ENCODE measurements around the gene LRRC8E.
A peak's percentile ranks its signal among the peaks of the same experiment; 100 is the strongest.

- TF ChIP-seq CTCF (conservative IDR thresholded peaks at IDR 0.05), result peak; percentile 73
- no peak for TF ChIP-seq EZH2 (IDR thresholded peaks at IDR 0.05; ENCODE audit: low read depth)
Measured at GRCh38 chr19:7868671-7869452, 19.4 kb upstream of the LRRC8E start.
